CD14-positive monocyte (primary cell): ENCODE measurements around the gene FFAR3. TPM values are rescaled to one million over a fixed set of nuclear protein-coding genes. Genes with fewer than 3 reads are reported as not detected.
A peak's percentile ranks its signal among the peaks of the same experiment; 100 is the strongest.

Source experiments
- DNase-seq, 3 donors: peaks; one replicate each; pipeline ENCODE4 v3.0.0-alpha.2; 2011 to 2022
- H2AFZ ChIP-seq: 2 replicates; pipeline ENCODE4 v1.6.0; 2012; ENCODE audit warnings: mild to moderate bottlenecking, low read depth, low read length, inconsistent platforms; ENCODE audit not compliant: insufficient read depth, poor library complexity, severe bottlenecking
- H3K27ac ChIP-seq, 2 donors: 1 replicate in 1 of 2; 2 replicates in 1 of 2; pipeline ENCODE4 v1.5.1; 2012 to 2013; ENCODE audit warnings: low read length in 2 of 2, control low read depth in 1 of 2, inconsistent platforms in 1 of 2, low read depth in 1 of 2, mild to moderate bottlenecking in 1 of 2
- H3K27me3 ChIP-seq, 2 donors: one replicate each; pipeline versions ENCODE4 v1.6.0 to v1.6.1; 2011 to 2013; ENCODE audit warnings: low read length in 2 of 2; ENCODE audit not compliant: control insufficient read depth in 2 of 2, insufficient read depth in 2 of 2
- H3K36me3 ChIP-seq, 2 donors: replicated peaks in 1 of 2; 1 replicate in 1 of 2; 2 replicates in 1 of 2; pipeline versions ENCODE4 v1.5.1 to v1.6.1; 2012 to 2013; ENCODE audit warnings: low read length in 2 of 2, control low read depth in 1 of 2, inconsistent platforms in 1 of 2, mild to moderate bottlenecking in 1 of 2; ENCODE audit not compliant: insufficient read depth in 2 of 2, control insufficient read depth in 1 of 2
- H3K4me1 ChIP-seq, 2 donors: 1 replicate in 1 of 2; 2 replicates in 1 of 2; pipeline versions ENCODE4 v1.5.1 to v1.6.1; 2012 to 2013; ENCODE audit warnings: low read length in 2 of 2, control low read depth in 1 of 2, inconsistent platforms in 1 of 2, mild to moderate bottlenecking in 1 of 2, moderate library complexity in 1 of 2; ENCODE audit not compliant: insufficient read depth in 2 of 2, control insufficient read depth in 1 of 2
- H3K4me2 ChIP-seq: replicated peaks from 2 replicates; pipeline ENCODE3; 2012; ENCODE audit warnings: low read length, moderate library complexity, mild to moderate bottlenecking; ENCODE audit not compliant: poor library complexity, severe bottlenecking; ENCODE audit errors: extremely low read depth
- H3K4me3 ChIP-seq, 3 experiments: fragments of 200-600 bp in 1 of 3; sonication (generic) in 1 of 3; replicated peaks in 1 of 3; 1 replicate in 2 of 3; 2 replicates in 1 of 3; pipeline ENCODE4 v1.5.1; 2011 to 2013; ENCODE audit warnings: low read length in 3 of 3, mild to moderate bottlenecking in 3 of 3, control low read depth in 2 of 3, low read depth in 2 of 3, inconsistent platforms in 1 of 3, moderate library complexity in 1 of 3
- H3K79me2 ChIP-seq: 2 replicates; pipeline ENCODE4 v1.6.0; 2012; ENCODE audit warnings: mild to moderate bottlenecking, control low read depth, inconsistent platforms, low read length, moderate library complexity; ENCODE audit not compliant: insufficient read depth
- H3K9ac ChIP-seq: 2 replicates; pipeline ENCODE4 v1.6.0; 2017; ENCODE audit warnings: low read length, mild to moderate bottlenecking; ENCODE audit not compliant: insufficient read depth, poor library complexity, severe bottlenecking
- H3K9me3 ChIP-seq, 2 donors: replicated peaks in 1 of 2; 1 replicate in 1 of 2; 2 replicates in 1 of 2; pipeline versions ENCODE4 v1.5.1 to v1.6.1; 2012 to 2013; ENCODE audit warnings: low read length in 2 of 2, control low read depth in 1 of 2; ENCODE audit not compliant: control insufficient read depth in 1 of 2, insufficient read depth in 1 of 2
- H4K20me1 ChIP-seq: 2 replicates; pipeline ENCODE4 v1.6.0; 2012; ENCODE audit warnings: mild to moderate bottlenecking, low read length, control low read depth, moderate library complexity; ENCODE audit not compliant: insufficient read depth
- H3K27ac Mint-ChIP-seq, 7 donors: one replicate each; pipeline ENCODE4 v1.8.0; 2020; ENCODE audit warnings: mild to moderate bottlenecking in 7 of 7, mixed read lengths in 7 of 7, moderate library complexity in 6 of 7, inconsistent platforms in 2 of 7
- H3K27me3 Mint-ChIP-seq, 3 donors: one replicate each; pipeline ENCODE4 v1.8.0; 2021 to 2022; ENCODE audit warnings: low read depth in 3 of 3, mild to moderate bottlenecking in 3 of 3, mixed read lengths in 3 of 3, moderate library complexity in 3 of 3, inconsistent platforms in 1 of 3
- H3K36me3 Mint-ChIP-seq, 2 donors: one replicate each; pipeline ENCODE4 v1.8.0; 2020; ENCODE audit warnings: mixed read lengths in 2 of 2, inconsistent platforms in 1 of 2, mild to moderate bottlenecking in 1 of 2
- H3K4me1 Mint-ChIP-seq: one replicate; pipeline ENCODE4 v1.8.0; 2020; ENCODE audit warnings: mild to moderate bottlenecking, mixed read lengths
- H3K4me3 Mint-ChIP-seq, 2 donors: one replicate each; pipeline ENCODE4 v1.8.0; 2020; ENCODE audit warnings: mild to moderate bottlenecking in 2 of 2, mixed read lengths in 2 of 2, moderate library complexity in 1 of 2
- H3K9me3 Mint-ChIP-seq, 7 donors: one replicate each; pipeline ENCODE4 v1.8.0; 2020 to 2022; ENCODE audit warnings: mixed read lengths in 7 of 7, mild to moderate bottlenecking in 6 of 7, moderate library complexity in 6 of 7, inconsistent platforms in 2 of 7
- CTCF ChIP-seq: fragments of 200-600 bp; IDR thresholded peaks from one replicate; pipeline ENCODE4 v1.8.0; 2022; ENCODE audit warnings: antibody characterized with exemption, mild to moderate bottlenecking
- WGBS: methylation state at CpG from one replicate; pipeline ENCODE4 v1.1.5; 2013; ENCODE audit warnings: missing lambda C conversion rate; ENCODE audit not compliant: insufficient coverage; 5-methylcytosine and 5-hydroxymethylcytosine counted together
- intact Hi-C, 2 donors: fragments of 100-400 bp; cut with micrococcal nuclease; formaldehyde crosslinking; loops; one replicate each; pipeline versions ENCODE4 v1.15.0 to v1.15.1; 2023
- polyA plus RNA-seq, 3 donors: library from polyadenylated mRNA; depleted of rRNA in 1 of 3; unstranded in 2 of 3; stranded (reverse) in 1 of 3; fragments of 300-500 nt in 2 of 3; fragments of >200 nt in 1 of 3; fragmentation: Illumina TruSeq in 2 of 3; gene quantifications; 1 replicate in 2 of 3; 2 replicates in 1 of 3; pipeline ENCODE4 v1.2.3, GENCODE V29; 2012 to 2021

FFAR3 gene
- polyA plus RNA-seq, 3 donors, result 1.2 to 17.9 (median 1.2) TPM

GRCh38 chr19:35342430-35342829, 15.8 kb upstream of the FFAR3 start:
- WGBS, result 97% methylated on average over 5 of the region's 5 CpGs
- H3K9me3 ChIP-seq, result no peaks in the 10 kb centered on the region
- H3K4me1 Mint-ChIP-seq, result peaks cover 30% of the 10 kb centered on the region
- intact Hi-C loops, result loop anchor here in 1 of 2 donors (5.0 to 10.0 kb wide), 2 partner anchors 60 to 148 kb away; partner anchors contain the start of gene HAMP
- peaks cover 8 to 27% (median 9%) of the 10 kb centered on the region in 3 donors for H3K27me3 Mint-ChIP-seq
- H3K9ac ChIP-seq, result no peak overlapping the region
- H3K4me3 ChIP-seq, result no peak overlapping the region
- H3K4me2 ChIP-seq, result no peak overlapping the region
- no peaks in the 10 kb centered on the region for H3K27me3 ChIP-seq
- H4K20me1 ChIP-seq, result no peaks in the 10 kb centered on the region
- H3K79me2 ChIP-seq, result no peaks in the 10 kb centered on the region
- H3K4me3 Mint-ChIP-seq, result peak overlapping the region in 1 of 2 donors; percentile 33
- TF ChIP-seq CTCF, result no peak
- no peak for DNase-seq
- H3K27ac Mint-ChIP-seq, result peak overlapping the region in 1 of 7 donors; percentile 22
- H3K27ac ChIP-seq, result no peak overlapping the region
- H3K36me3 ChIP-seq, result no peaks in the 10 kb centered on the region
- peaks cover 4 to 8% of the 10 kb centered on the region in 2 donors for H3K36me3 Mint-ChIP-seq
- H2AFZ ChIP-seq, result no peak overlapping the region
- peaks cover 25 to 36% of the 10 kb centered on the region in 2 donors for H3K4me1 ChIP-seq
- H3K9me3 Mint-ChIP-seq, result peaks cover 0 to 5% (median 0%) of the 10 kb centered on the region in 7 donors

DNA sequence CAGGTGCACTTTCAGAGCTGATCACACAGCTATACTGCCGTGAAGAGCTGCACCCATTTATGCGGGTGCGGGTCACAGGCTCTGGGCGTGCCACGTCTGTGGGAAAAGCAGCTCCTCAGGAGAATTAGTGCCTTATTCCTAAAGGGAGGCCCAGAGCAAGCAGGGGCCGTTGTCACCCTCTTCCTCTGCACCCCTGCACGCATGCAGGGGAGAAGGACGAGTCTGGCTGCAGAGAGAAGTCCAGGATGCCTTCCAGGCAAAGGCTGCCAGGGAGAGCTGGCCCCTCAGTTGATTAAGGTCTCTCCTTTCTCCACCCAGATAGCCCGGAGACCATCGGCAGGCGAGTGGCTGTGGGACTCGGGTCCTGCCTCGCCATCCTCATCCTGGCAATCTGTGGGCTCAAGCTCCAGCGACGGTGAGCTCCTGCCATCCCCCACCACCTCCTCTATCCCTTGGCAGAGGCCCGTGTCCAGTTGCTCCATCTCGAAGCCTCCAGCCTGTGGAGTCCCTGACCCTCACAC, 13.7 kb upstream of the FFAR3 start:
- Mint-ChIP-seq H3K27ac (no peak overlapping the region), H3K4me1 (peaks cover 43% of the 10 kb centered on the region), H3K9me3 (peaks cover 0 to 5% (median 0%) of the 10 kb centered on the region in 7 donors), H3K36me3 (peaks cover 4 to 8% of the 10 kb centered on the region in 2 donors), H3K4me3 (no peak overlapping the region), H3K27me3 (peaks cover 8 to 27% (median 8%) of the 10 kb centered on the region in 3 donors)
- Histone ChIP-seq H3K27ac (no peak overlapping the region), H3K9me3 (no peaks in the 10 kb centered on the region), H3K4me1 (peaks cover 36 to 49% of the 10 kb centered on the region in 2 donors), H3K27me3 (no peaks in the 10 kb centered on the region), H3K9ac (no peak overlapping the region), H3K4me2 (no peak overlapping the region), H3K4me3 (no peak overlapping the region), H4K20me1 (no peaks in the 10 kb centered on the region), H2AFZ (no peak overlapping the region), H3K79me2 (no peaks in the 10 kb centered on the region), H3K36me3 (no peaks in the 10 kb centered on the region)
- no peak for TF ChIP-seq CTCF
- intact Hi-C loops, result loop anchor here in 1 of 2 donors (5.0 to 10.0 kb wide), 2 partner anchors 62 to 150 kb away; partner anchors contain the start of gene HAMP
- WGBS, result 90% methylated on average over 13 of the region's 17 CpGs
- no peak for DNase-seq
